H1 (cell line): ENCODE results near the gene SNX32. TPM values are rescaled to one million over a fixed set of nuclear protein-coding genes. Genes with fewer than 3 reads are reported as not detected.

Experiments used
- CTBP2 ChIP-seq: IDR thresholded peaks from 2 replicates; pipeline ENCODE4 v1.7.0; 2011; ENCODE audit warnings: borderline replicate concordance, mild to moderate bottlenecking, moderate library complexity, mixed read lengths, low read length; ENCODE audit not compliant: insufficient read depth, insufficient read length
- POU5F1 ChIP-seq: IDR thresholded peaks from 2 replicates; pipeline ENCODE4 v1.6.1; 2011; ENCODE audit warnings: low read depth, mild to moderate bottlenecking, low read length, moderate library complexity
- SIRT6 ChIP-seq: IDR thresholded peaks from one replicate; pipeline ENCODE4 v1.7.1; 2012; ENCODE audit warnings: low read length, inconsistent platforms
- SIX5 ChIP-seq: IDR thresholded peaks from 2 replicates; pipeline ENCODE4 v1.6.1; 2011; ENCODE audit warnings: mild to moderate bottlenecking, low read depth, low read length
- polyA plus RNA-seq, 7 experiments: library from polyadenylated mRNA; depleted of rRNA in 3 of 7; stranded (reverse) in 5 of 7; unstranded in 2 of 7; fragments of >200 nt in 5 of 7; fragments of 200-250 nt in 2 of 7; gene quantifications; 1 replicate in 5 of 7; 2 replicates in 1 of 7; 4 replicates in 1 of 7; pipeline versions ENCODE4 v1.2.1 to v1.2.3, GENCODE V29; 2011 to 2013; ENCODE audit warnings: missing spikeins in 2 of 7, mixed read lengths in 2 of 7
- total RNA-seq: library from RNA; stranded (reverse); fragmentation: NEBNext Ultra II Directional; extraction: Animal tissue kit (Norgen Biotek cat#: 25700); gene quantifications from 2 replicates; pipeline ENCODE4 v1.2.1, GENCODE V29; 2021
- TF ChIP-seq, protein P1 (sequence below): fragments of 300-600 bp; sonication (generic); IDR thresholded peaks from 2 replicates; pipeline ENCODE4 v1.7.1; 2012; ENCODE audit warnings: low read length, moderate library complexity, mild to moderate bottlenecking, inconsistent platforms; ENCODE audit not compliant: insufficient replicate concordance

The SNX32 gene
- total and polyA plus RNA-seq, 2 of the 8 experiments (the other 6 are each of a cell fraction or from before 2014, with no cell fraction given), result 0.76 to 2.2 TPM

DNA sequence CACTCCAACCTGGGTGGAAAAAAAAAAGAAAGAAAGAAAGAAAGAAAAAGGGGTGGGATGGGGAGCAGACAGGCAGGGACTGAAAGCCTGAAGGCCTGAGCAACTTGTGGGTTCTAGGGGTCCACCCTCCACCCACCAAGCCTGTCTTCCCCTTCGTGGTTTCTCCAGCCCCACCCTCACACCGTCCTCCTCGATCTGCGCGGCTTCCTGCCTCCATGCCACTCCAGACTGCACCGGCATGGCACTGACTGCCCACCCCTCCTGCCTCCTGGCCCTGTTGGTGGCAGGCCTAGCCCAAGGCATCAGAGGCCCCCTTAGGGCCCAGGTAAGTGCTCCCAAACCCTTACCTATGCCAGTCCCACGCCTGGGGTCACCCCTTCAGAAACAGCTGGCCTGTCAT, 45.9 kb downstream of the SNX32 start, which contains the start of gene CTSW (continued):
- TF ChIP-seq, protein P1, sequence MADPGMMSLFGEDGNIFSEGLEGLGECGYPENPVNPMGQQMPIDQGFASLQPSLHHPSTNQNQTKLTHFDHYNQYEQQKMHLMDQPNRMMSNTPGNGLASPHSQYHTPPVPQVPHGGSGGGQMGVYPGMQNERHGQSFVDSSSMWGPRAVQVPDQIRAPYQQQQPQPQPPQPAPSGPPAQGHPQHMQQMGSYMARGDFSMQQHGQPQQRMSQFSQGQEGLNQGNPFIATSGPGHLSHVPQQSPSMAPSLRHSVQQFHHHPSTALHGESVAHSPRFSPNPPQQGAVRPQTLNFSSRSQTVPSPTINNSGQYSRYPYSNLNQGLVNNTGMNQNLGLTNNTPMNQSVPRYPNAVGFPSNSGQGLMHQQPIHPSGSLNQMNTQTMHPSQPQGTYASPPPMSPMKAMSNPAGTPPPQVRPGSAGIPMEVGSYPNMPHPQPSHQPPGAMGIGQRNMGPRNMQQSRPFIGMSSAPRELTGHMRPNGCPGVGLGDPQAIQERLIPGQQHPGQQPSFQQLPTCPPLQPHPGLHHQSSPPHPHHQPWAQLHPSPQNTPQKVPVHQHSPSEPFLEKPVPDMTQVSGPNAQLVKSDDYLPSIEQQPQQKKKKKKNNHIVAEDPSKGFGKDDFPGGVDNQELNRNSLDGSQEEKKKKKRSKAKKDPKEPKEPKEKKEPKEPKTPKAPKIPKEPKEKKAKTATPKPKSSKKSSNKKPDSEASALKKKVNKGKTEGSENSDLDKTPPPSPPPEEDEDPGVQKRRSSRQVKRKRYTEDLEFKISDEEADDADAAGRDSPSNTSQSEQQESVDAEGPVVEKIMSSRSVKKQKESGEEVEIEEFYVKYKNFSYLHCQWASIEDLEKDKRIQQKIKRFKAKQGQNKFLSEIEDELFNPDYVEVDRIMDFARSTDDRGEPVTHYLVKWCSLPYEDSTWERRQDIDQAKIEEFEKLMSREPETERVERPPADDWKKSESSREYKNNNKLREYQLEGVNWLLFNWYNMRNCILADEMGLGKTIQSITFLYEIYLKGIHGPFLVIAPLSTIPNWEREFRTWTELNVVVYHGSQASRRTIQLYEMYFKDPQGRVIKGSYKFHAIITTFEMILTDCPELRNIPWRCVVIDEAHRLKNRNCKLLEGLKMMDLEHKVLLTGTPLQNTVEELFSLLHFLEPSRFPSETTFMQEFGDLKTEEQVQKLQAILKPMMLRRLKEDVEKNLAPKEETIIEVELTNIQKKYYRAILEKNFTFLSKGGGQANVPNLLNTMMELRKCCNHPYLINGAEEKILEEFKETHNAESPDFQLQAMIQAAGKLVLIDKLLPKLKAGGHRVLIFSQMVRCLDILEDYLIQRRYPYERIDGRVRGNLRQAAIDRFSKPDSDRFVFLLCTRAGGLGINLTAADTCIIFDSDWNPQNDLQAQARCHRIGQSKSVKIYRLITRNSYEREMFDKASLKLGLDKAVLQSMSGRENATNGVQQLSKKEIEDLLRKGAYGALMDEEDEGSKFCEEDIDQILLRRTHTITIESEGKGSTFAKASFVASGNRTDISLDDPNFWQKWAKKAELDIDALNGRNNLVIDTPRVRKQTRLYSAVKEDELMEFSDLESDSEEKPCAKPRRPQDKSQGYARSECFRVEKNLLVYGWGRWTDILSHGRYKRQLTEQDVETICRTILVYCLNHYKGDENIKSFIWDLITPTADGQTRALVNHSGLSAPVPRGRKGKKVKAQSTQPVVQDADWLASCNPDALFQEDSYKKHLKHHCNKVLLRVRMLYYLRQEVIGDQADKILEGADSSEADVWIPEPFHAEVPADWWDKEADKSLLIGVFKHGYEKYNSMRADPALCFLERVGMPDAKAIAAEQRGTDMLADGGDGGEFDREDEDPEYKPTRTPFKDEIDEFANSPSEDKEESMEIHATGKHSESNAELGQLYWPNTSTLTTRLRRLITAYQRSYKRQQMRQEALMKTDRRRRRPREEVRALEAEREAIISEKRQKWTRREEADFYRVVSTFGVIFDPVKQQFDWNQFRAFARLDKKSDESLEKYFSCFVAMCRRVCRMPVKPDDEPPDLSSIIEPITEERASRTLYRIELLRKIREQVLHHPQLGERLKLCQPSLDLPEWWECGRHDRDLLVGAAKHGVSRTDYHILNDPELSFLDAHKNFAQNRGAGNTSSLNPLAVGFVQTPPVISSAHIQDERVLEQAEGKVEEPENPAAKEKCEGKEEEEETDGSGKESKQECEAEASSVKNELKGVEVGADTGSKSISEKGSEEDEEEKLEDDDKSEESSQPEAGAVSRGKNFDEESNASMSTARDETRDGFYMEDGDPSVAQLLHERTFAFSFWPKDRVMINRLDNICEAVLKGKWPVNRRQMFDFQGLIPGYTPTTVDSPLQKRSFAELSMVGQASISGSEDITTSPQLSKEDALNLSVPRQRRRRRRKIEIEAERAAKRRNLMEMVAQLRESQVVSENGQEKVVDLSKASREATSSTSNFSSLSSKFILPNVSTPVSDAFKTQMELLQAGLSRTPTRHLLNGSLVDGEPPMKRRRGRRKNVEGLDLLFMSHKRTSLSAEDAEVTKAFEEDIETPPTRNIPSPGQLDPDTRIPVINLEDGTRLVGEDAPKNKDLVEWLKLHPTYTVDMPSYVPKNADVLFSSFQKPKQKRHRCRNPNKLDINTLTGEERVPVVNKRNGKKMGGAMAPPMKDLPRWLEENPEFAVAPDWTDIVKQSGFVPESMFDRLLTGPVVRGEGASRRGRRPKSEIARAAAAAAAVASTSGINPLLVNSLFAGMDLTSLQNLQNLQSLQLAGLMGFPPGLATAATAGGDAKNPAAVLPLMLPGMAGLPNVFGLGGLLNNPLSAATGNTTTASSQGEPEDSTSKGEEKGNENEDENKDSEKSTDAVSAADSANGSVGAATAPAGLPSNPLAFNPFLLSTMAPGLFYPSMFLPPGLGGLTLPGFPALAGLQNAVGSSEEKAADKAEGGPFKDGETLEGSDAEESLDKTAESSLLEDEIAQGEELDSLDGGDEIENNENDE, result no peak
- TF ChIP-seq SIRT6, result no peak
- TF ChIP-seq SIX5, result no peak
- TF ChIP-seq CTBP2, result no peak
- TF ChIP-seq POU5F1, result no peak
